Transverse colon (tissue), 4 donors: ENCODE measurements around the gene ARHGAP32. TPM values are rescaled to one million over a fixed set of nuclear protein-coding genes. Genes with fewer than 3 reads are reported as not detected.
A peak's percentile ranks its signal among the peaks of the same experiment; 100 is the strongest.

Experiments
- DNase-seq: peaks from one replicate; pipeline ENCODE4 v3.0.0-alpha.2; 2019
- H3K27ac ChIP-seq, 4 donors: fragments of 200-600 bp; sonication (generic); 2 replicates each; pipeline ENCODE4 v1.5.1; 2016 to 2018; ENCODE audit warnings: inconsistent platforms in 4 of 4
- H3K27me3 ChIP-seq: fragments of 200-600 bp; sonication (generic); 2 replicates; pipeline ENCODE4 v1.5.1; 2017; ENCODE audit warnings: inconsistent platforms
- H3K36me3 ChIP-seq, 4 donors: fragments of 200-600 bp; sonication (generic); 2 replicates each; pipeline ENCODE4 v1.5.1; 2017 to 2019; ENCODE audit warnings: inconsistent platforms in 4 of 4
- H3K4me1 ChIP-seq, 4 donors: fragments of 200-600 bp; sonication (generic); 2 replicates each; pipeline ENCODE4 v1.5.1; 2017 to 2020; ENCODE audit warnings: inconsistent platforms in 4 of 4
- H3K4me3 ChIP-seq, 4 donors: fragments of 200-600 bp; sonication (generic); 1 replicate in 1 of 4; 2 replicates in 3 of 4; pipeline versions ENCODE4 v1.5.1 to v1.6.1; 2017 to 2019; ENCODE audit warnings: inconsistent platforms in 4 of 4
- H3K9me3 ChIP-seq, 2 donors: fragments of 200-600 bp; sonication (generic); 2 replicates each; pipeline ENCODE4 v1.5.1; 2017 to 2019; ENCODE audit warnings: inconsistent platforms in 2 of 2
- EP300 ChIP-seq: sonication (generic); formaldehyde crosslinking; IDR thresholded peaks from one replicate; pipeline ENCODE4 v1.6.1; 2017; ENCODE audit warnings: antibody characterized with exemption, low read depth
- POLR2A ChIP-seq: fragments of 450-650 bp; IDR thresholded peaks from one replicate; pipeline ENCODE4 v1.6.1; 2016; ENCODE audit warnings: antibody characterized with exemption, mild to moderate bottlenecking, moderate library complexity
- POLR2AphosphoS5 ChIP-seq, 3 donors: sonication (generic); formaldehyde crosslinking; IDR thresholded peaks; one replicate each; pipeline ENCODE4 v1.6.1; 2016; ENCODE audit warnings: antibody characterized with exemption in 3 of 3
- WGBS, 2 donors: methylation state at CpG; one replicate each; pipeline ENCODE4 v1.1.5; 2018; ENCODE audit warnings: low coverage in 1 of 2; 5-methylcytosine and 5-hydroxymethylcytosine counted together
- in situ Hi-C, 4 donors: fragments of 200-750 bp; cut with MboI; loops; one replicate each; pipeline versions ENCODE4 v1.15.0 to v1.15.1; 2017; ENCODE audit warnings: low sequenced_read_pairs in 3 of 4, low pct_ligation_motif_present in 1 of 4, low pct_unique_long_range_greater_than_20kb in 1 of 4
- intact Hi-C: fragments of 100-400 bp; cut with DNase I; formaldehyde crosslinking; loops from one replicate; pipeline ENCODE4 v1.15.1; 2023; ENCODE audit warnings: low total_unique reads
- total RNA-seq, 4 donors: library from RNA; depleted of rRNA; stranded (reverse); fragments of >200 nt; gene quantifications; one replicate each; pipeline ENCODE4 v1.1.0, GENCODE V29; 2016
- TF ChIP-seq, protein P1 (sequence below), 5 experiments: fragments of 200-600 bp in 3 of 5; fragments of 450-650 bp in 2 of 5; sonication (generic) in 3 of 5; IDR thresholded peaks; 1 replicate in 2 of 5; 2 replicates in 3 of 5; pipeline ENCODE4 v1.5.1; 2016 to 2017; ENCODE audit warnings: antibody characterized with exemption in 5 of 5, inconsistent platforms in 3 of 5, mild to moderate bottlenecking in 2 of 5, moderate library complexity in 1 of 5

Gene ARHGAP32
- total RNA-seq, 4 donors from 2014 or later: 66.9 to 86.9 (median 74.8) TPM

DNA sequence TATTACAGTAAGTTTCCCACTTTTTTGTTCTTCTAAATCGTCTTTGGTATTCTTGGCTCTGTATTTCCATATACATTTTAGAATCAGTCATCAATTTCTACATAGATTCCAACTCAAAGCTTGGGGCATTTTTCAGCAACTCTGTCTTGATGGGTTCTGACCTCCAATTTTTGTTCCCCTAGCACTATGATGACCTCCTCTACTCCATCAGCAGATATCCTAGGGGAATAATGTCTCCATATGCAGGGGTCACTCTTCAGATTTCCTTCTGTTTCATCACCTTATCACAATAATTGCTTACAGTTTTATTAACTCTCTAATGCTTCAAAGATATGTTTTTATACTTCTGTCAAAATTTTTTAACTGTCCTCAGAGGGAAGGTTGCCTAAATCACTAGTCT, 158.1 kb downstream of the ARHGAP32 start:
- H3K27ac ChIP-seq: no peak overlapping the region
- H3K4me3 ChIP-seq: no peak overlapping the region
- WGBS, 2 donors: 67 to 92% methylated on average over 1 of the region's 1 CpG
- intact Hi-C loops (no loop called here), in situ Hi-C loops (no loop called here)
- no peak for DNase-seq
- H3K4me1 ChIP-seq: no peaks in the 10 kb centered on the region
- no peaks in the 10 kb centered on the region for H3K27me3 ChIP-seq
- H3K9me3 ChIP-seq: no peaks in the 10 kb centered on the region
- no peak for TF ChIP-seq EP300
- no peak for TF ChIP-seq POLR2AphosphoS5 (IDR thresholded peaks at IDR 0.05)
- TF ChIP-seq, protein P1, sequence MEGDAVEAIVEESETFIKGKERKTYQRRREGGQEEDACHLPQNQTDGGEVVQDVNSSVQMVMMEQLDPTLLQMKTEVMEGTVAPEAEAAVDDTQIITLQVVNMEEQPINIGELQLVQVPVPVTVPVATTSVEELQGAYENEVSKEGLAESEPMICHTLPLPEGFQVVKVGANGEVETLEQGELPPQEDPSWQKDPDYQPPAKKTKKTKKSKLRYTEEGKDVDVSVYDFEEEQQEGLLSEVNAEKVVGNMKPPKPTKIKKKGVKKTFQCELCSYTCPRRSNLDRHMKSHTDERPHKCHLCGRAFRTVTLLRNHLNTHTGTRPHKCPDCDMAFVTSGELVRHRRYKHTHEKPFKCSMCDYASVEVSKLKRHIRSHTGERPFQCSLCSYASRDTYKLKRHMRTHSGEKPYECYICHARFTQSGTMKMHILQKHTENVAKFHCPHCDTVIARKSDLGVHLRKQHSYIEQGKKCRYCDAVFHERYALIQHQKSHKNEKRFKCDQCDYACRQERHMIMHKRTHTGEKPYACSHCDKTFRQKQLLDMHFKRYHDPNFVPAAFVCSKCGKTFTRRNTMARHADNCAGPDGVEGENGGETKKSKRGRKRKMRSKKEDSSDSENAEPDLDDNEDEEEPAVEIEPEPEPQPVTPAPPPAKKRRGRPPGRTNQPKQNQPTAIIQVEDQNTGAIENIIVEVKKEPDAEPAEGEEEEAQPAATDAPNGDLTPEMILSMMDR (IDR thresholded peaks at IDR 0.05): no peak
- no peak for TF ChIP-seq POLR2A
- no peaks in the 10 kb centered on the region for H3K36me3 ChIP-seq

DNA sequence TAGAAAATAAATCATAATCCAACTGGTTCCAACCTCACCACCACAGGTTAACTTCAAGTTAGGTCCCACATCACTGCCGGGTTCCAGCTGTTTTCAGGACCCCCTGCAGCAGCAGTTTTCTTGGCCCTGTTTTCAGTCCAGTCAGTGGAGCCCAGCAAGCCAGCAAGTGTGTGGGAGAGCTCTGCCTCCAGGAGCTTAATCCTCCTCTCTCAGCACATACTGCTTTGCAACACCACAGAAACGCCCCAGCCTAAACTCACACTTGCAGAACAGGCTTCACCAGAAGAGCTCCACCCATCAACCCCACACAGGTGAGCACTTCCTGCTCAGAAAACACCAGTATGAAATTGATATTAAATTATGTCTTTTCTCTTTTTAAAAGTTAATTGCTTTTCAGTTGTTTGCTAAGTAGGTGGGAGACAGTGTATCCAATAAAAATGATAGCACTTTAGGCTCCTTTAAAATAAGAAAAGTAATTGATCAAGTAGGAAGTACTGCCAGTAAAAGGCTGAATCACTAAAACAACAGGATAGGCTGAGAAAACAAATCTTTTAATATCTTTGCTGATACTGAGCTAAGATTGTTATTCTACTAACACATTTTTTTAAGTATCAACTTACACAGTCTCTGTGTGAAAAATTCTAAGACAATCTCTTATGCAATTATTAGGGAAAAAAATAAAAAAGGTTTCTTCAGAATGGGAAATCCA, 168.0 kb downstream of the ARHGAP32 start:
- intact Hi-C loops (no loop called here), in situ Hi-C loops (no loop called here)
- peak overlapping the region in 3 of 4 donors; percentile 33 to 50 (median 34) for H3K4me3 ChIP-seq

DNA sequence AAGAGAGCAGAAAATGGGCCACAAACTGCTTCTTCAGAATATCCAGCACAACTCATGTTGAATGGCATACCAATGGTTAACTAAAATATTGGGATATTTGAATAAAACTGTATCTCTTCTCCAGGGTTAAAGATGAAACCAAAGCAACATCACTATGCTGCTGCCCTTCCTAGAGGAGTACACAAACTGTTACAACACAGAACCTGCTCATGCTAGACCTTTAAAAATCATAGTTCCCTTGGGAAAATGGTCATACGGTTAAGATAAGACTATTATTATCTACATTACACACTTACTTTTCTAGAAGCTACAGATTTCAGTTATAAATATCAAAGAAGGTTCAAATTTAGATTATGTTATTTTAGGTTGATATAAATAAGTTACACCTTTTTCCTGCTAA, 170.8 kb downstream of the ARHGAP32 start:
- no peaks in the 10 kb centered on the region for H3K27me3 ChIP-seq

More for the DNA sequence above, 168.0 kb downstream of the ARHGAP32 start:
- DNase-seq: peak; percentile 87
- H3K36me3 ChIP-seq: no peaks in the 10 kb centered on the region
- no peaks in the 10 kb centered on the region for H3K9me3 ChIP-seq
- H3K27me3 ChIP-seq: no peaks in the 10 kb centered on the region
- 0 to 31% methylated on average over 1 to 2 of the region's 2 CpGs for WGBS, 2 donors
- H3K27ac ChIP-seq: peak overlapping the region; percentile 57 to 77 (median 73)
- peaks cover 0 to 18% (median 5%) of the 10 kb centered on the region in 4 donors for H3K4me1 ChIP-seq
- TF ChIP-seq EP300 (no peak), POLR2A (peak; percentile 94), POLR2AphosphoS5 (IDR thresholded peaks at IDR 0.05) (peak; percentile 85 to 96 (median 95))
- TF ChIP-seq, protein P1 (IDR thresholded peaks at IDR 0.05): no peak

GRCh38 chr11:129018991-129019390, 173.1 kb downstream of the ARHGAP32 start:
- peak overlapping the region in 3 of 4 donors; percentile 73 to 79 (median 77) for H3K27ac ChIP-seq
- intact Hi-C loops (no loop called here), in situ Hi-C loops (no loop called here)
- no peaks in the 10 kb centered on the region for H3K27me3 ChIP-seq
- 48 to 65% methylated on average over 2 of the region's 2 CpGs for WGBS, 2 donors
- H3K9me3 ChIP-seq: no peaks in the 10 kb centered on the region
- H3K4me3 ChIP-seq: peak overlapping the region in 1 of 4 donors; percentile 50
- peaks cover 0 to 46% (median 14%) of the 10 kb centered on the region in 4 donors for H3K4me1 ChIP-seq
- H3K36me3 ChIP-seq: no peaks in the 10 kb centered on the region
- peak; percentile 34 for DNase-seq
- TF ChIP-seq POLR2AphosphoS5 (IDR thresholded peaks at IDR 0.05): no peak
- no peak for TF ChIP-seq POLR2A
- TF ChIP-seq, protein P1 (IDR thresholded peaks at IDR 0.05): no peak
- TF ChIP-seq EP300: no peak

More for the DNA sequence above, 170.8 kb downstream of the ARHGAP32 start:
- intact Hi-C loops (no loop called here), in situ Hi-C loops (no loop called here)
- no peak for DNase-seq
- no peaks in the 10 kb centered on the region for H3K9me3 ChIP-seq
- peak overlapping the region in 3 of 4 donors; percentile 33 to 50 (median 34) for H3K4me3 ChIP-seq
- TF ChIP-seq EP300: no peak
- no peak for TF ChIP-seq POLR2A
- peak in 2 of 3 donors; percentile 27 to 40 for TF ChIP-seq POLR2AphosphoS5 (IDR thresholded peaks at IDR 0.05)
- TF ChIP-seq, protein P1 (IDR thresholded peaks at IDR 0.05): no peak
- 35 to 57% methylated on average over 1 of the region's 1 CpG for WGBS, 2 donors
- H3K4me1 ChIP-seq: peaks cover 0 to 45% (median 9%) of the 10 kb centered on the region in 4 donors
- peak overlapping the region; percentile 45 to 77 (median 73) for H3K27ac ChIP-seq
- H3K36me3 ChIP-seq: no peaks in the 10 kb centered on the region
